Mesendoderm (in vitro differentiated cells): Measurements from ENCODE around the gene ANKS1B.

Experiments
- DNase-seq: peaks from one replicate; pipeline ENCODE4 v3.0.0; 2013
- H2AK5ac ChIP-seq: 2 replicates; pipeline ENCODE4 v1.6.1; 2013; ENCODE audit warnings: low read length, inconsistent platforms
- H2BK120ac ChIP-seq: 2 replicates; pipeline ENCODE4 v1.6.1; 2013; ENCODE audit warnings: low read depth, mild to moderate bottlenecking, low read length, moderate library complexity, mixed read lengths
- H2BK15ac ChIP-seq: replicated peaks from 2 replicates; pipeline ENCODE4 v1.6.1; 2013; ENCODE audit warnings: low read depth, mild to moderate bottlenecking, moderate library complexity
- H2BK5ac ChIP-seq: 2 replicates; pipeline ENCODE4 v1.6.1; 2013; ENCODE audit warnings: low read length, inconsistent platforms
- H3K18ac ChIP-seq: 2 replicates; pipeline ENCODE4 v1.6.1; 2013; ENCODE audit warnings: mild to moderate bottlenecking, low read length, mixed read lengths
- H3K23ac ChIP-seq: one replicate; pipeline ENCODE4 v1.6.1; 2013; ENCODE audit warnings: low read length
- H3K27ac ChIP-seq: 2 replicates; pipeline ENCODE4 v1.5.1; 2013; ENCODE audit warnings: low read depth, mild to moderate bottlenecking, inconsistent platforms, low read length, moderate library complexity
- H3K27me3 ChIP-seq: 2 replicates; pipeline ENCODE4 v1.6.1; 2013; ENCODE audit warnings: low read length, control low read depth, mild to moderate bottlenecking, inconsistent platforms; ENCODE audit not compliant: insufficient read depth, poor library complexity
- H3K36me3 ChIP-seq: 2 replicates; pipeline ENCODE4 v1.6.1; 2013; ENCODE audit warnings: low read length, inconsistent platforms; ENCODE audit not compliant: control insufficient read depth, insufficient read depth
- H3K4ac ChIP-seq: one replicate; pipeline ENCODE4 v1.6.1; 2013; ENCODE audit warnings: low read depth, mild to moderate bottlenecking, low read length, moderate library complexity
- H3K4me1 ChIP-seq: 2 replicates; pipeline ENCODE4 v1.6.1; 2013; ENCODE audit warnings: low read depth, low read length, inconsistent platforms; ENCODE audit not compliant: control insufficient read depth
- H3K4me2 ChIP-seq: 2 replicates; pipeline ENCODE4 v1.6.1; 2013; ENCODE audit warnings: low read length
- H3K4me3 ChIP-seq: 2 replicates; pipeline ENCODE4 v1.5.1; 2013; ENCODE audit warnings: mild to moderate bottlenecking, low read length
- H3K56ac ChIP-seq: one replicate; pipeline ENCODE4 v1.6.1; 2013; ENCODE audit warnings: low read length
- H3K79me1 ChIP-seq: 2 replicates; pipeline ENCODE4 v1.6.1; 2013; ENCODE audit warnings: low read length, inconsistent platforms
- H3K79me2 ChIP-seq: 2 replicates; pipeline ENCODE4 v1.6.1; 2013; ENCODE audit warnings: mild to moderate bottlenecking, low read length; ENCODE audit not compliant: control insufficient read depth, insufficient read depth
- H3K9ac ChIP-seq: 2 replicates; pipeline ENCODE4 v1.6.1; 2013; ENCODE audit warnings: low read length, inconsistent platforms
- H4K5ac ChIP-seq: one replicate; pipeline ENCODE4 v1.6.1; 2013; ENCODE audit warnings: low read length
- H4K8ac ChIP-seq: one replicate; pipeline ENCODE4 v1.6.1; 2013; ENCODE audit warnings: low read depth, mild to moderate bottlenecking, control low read depth, low read length, moderate library complexity
- whole genome bisulfite sequencing: extraction: QIAGEN DNeasy Blood & Tissue Kit; methylation state at CpG from one replicate; pipeline ENCODE4 v1.1.7; 2013; ENCODE audit warnings: low lambda C conversion rate, missing lambda C conversion rate; ENCODE audit not compliant: insufficient coverage; ENCODE audit errors: extremely low coverage; 5-methylcytosine and 5-hydroxymethylcytosine counted together

Gene ANKS1B

DNA sequence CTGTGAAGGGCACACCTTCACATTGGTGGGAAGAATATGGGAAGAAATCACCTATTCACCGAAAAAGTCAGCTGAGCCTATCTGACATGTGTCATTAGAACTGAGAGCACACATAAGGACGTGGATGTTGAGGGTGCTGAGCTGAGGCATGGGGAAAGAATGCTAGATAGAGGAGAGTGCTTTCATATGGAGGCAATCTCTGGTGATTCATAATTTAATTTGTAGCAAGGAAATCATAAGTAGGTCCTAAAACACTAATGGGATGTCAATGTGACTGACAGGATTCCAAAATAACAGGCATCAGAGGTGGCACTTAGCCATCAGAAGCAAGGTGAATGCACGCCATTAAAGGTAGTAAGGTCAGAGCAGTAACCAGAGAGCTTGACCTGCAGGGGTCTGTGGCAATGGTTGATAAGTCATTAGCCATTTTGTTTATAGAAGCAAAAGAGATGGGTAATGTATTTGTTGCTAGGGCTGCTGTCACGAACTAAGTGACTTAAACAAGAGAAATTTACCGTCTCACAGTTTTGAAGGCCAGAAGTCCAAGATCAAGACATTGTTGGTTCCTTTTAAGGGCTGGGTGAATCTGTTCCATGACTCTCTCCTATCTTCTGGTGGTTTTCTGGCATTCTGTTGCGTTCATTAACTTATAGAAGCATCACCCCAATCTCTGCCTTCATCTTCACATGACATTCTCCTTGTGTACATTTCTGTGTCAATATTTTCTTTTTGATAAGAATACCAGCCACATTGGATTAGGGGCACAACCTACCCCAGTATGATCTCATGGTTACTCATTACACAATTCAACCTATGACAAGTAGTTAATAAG, 69.3 kb downstream of the ANKS1B start:
- peaks cover 2% of the 10 kb centered on the region for H3K4me1 ChIP-seq
- no peak overlapping the region for H3K23ac ChIP-seq
- no peaks in the 10 kb centered on the region for H3K79me1 ChIP-seq
- no peak overlapping the region for H3K27ac ChIP-seq
- no peak overlapping the region for H3K4me3 ChIP-seq
- H3K56ac ChIP-seq: no peak overlapping the region
- H3K18ac ChIP-seq: no peak overlapping the region
- H3K4me2 ChIP-seq: no peak overlapping the region
- H4K8ac ChIP-seq: no peak overlapping the region
- no peak overlapping the region for H3K4ac ChIP-seq
- no peak overlapping the region for H2AK5ac ChIP-seq
- H3K79me2 ChIP-seq: no peaks in the 10 kb centered on the region
- H2BK15ac ChIP-seq: no peak overlapping the region
- no CpG with 5 or more reads among the region's 6 CpGs for WGBS
- no peak overlapping the region for H2BK120ac ChIP-seq
- no peak overlapping the region for H4K5ac ChIP-seq
- no peak overlapping the region for H2BK5ac ChIP-seq
- H3K36me3 ChIP-seq: no peaks in the 10 kb centered on the region
- no peaks in the 10 kb centered on the region for H3K27me3 ChIP-seq
- H3K9ac ChIP-seq: no peak overlapping the region
- DNase-seq: no peak

DNA sequence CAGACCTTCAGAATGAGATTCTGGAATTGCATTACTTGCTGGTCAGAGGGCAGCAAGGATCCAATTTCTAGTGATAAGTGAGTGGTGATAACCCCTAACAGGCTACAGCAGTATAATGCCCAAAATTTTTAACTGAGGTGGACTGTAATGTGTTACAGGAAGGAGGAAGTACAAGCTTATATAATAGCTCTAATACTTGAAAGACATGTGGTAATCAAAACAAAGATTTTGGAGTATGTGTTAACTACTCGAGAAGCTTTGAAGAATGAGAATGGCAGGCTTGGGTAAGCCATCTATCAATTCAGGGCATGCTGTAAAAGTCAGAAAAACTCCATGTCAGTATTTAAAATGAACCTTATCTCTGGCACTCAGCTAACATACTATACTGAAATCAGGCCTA, 70.5 kb downstream of the ANKS1B start:
- H3K9ac ChIP-seq: no peak overlapping the region

DNA sequence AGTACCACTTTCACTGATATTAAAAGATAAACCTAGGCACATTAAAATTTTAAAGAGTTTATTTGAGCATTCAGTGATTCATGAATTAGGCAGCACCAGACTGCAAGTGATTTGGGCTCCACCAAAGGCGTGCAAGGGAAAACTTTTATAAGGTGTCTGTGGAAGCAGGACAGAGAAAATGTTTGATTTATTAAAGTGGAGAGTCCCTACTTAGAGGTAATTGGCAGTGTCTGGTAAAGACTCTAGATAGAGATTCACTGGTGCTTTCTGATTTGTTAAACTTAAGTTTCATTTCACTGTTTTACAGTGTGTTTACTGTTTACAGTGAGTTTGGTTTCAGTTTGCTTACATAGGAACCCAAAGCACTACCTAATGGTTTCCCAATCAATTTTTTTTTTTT, 72.8 kb downstream of the ANKS1B start:
- Histone ChIP-seq H3K79me1 (no peaks in the 10 kb centered on the region), H3K4me1 (peaks cover 2% of the 10 kb centered on the region), H3K4me2 (no peak overlapping the region), H2AK5ac (no peak overlapping the region), H2BK5ac (no peak overlapping the region), H3K9ac (no peak overlapping the region), H4K5ac (no peak overlapping the region), H2BK15ac (no peak overlapping the region), H3K4ac (no peak overlapping the region), H3K18ac (no peak overlapping the region), H3K36me3 (no peaks in the 10 kb centered on the region), H3K27me3 (no peaks in the 10 kb centered on the region), H4K8ac (no peak overlapping the region), H3K27ac (no peak overlapping the region), H3K4me3 (no peak overlapping the region), H3K23ac (no peak overlapping the region), H2BK120ac (no peak overlapping the region), H3K56ac (no peak overlapping the region), H3K79me2 (no peaks in the 10 kb centered on the region)
- no CpG with 5 or more reads among the region's 1 CpG for WGBS
- no peak for DNase-seq

More for the DNA sequence above, 70.5 kb downstream of the ANKS1B start:
- peaks cover 2% of the 10 kb centered on the region for H3K4me1 ChIP-seq
- H3K79me2 ChIP-seq: no peaks in the 10 kb centered on the region
- H3K4ac ChIP-seq: no peak overlapping the region
- no peak overlapping the region for H2BK5ac ChIP-seq
- peak; percentile 2 for DNase-seq
- no peak overlapping the region for H2AK5ac ChIP-seq
- H3K18ac ChIP-seq: no peak overlapping the region
- H3K56ac ChIP-seq: peak overlapping the region; percentile 7
- no peak overlapping the region for H2BK120ac ChIP-seq
- no peak overlapping the region for H3K4me3 ChIP-seq
- H3K23ac ChIP-seq: no peak overlapping the region
- H4K8ac ChIP-seq: no peak overlapping the region
- no peaks in the 10 kb centered on the region for H3K27me3 ChIP-seq
- no peak overlapping the region for H3K4me2 ChIP-seq
- H3K27ac ChIP-seq: no peak overlapping the region
- no peak overlapping the region for H2BK15ac ChIP-seq
- H3K79me1 ChIP-seq: no peaks in the 10 kb centered on the region
- no peaks in the 10 kb centered on the region for H3K36me3 ChIP-seq
- H4K5ac ChIP-seq: no peak overlapping the region
- no CpG with 5 or more reads among the region's 1 CpG for WGBS

DNA sequence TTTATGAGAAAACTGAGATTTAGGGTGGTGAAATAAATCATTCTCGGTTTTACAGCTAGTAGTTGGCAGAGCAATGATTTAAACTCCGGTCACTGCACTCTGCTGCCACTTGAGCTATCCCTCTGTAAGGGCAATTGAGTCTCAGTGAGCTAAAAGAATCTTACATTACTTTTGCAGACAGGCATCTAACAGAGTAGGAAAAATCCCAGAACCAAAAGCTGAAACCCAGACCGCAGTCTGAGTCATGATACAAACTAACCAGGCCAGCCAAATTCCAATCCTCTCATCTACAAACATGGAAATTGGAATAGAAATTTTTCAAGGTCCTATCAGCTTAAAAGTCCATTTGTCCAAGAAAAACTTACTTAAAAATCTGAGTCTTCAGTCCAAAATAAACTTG, 73.7 kb downstream of the ANKS1B start:
- H3K27ac ChIP-seq: no peak overlapping the region

DNA sequence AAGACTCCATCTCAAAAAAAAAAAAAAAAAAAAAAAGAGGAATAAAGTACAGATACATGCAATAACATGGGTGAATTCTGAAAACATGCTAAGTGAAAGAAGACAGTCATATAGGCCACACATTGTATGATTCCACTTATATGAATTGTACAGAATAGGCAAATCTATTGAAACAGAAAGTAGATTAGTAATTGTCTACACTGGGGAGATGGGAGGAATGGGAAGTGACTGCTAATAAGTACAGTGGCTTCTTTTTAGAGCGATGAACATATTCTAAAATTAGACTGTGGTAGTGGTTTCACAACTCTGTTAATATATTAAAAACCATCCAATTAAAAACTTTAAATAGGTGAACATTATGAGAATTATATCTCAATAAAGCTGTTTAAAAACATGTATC, 74.4 kb downstream of the ANKS1B start:
- no CpG with 5 or more reads among the region's 1 CpG for WGBS
- H2AK5ac ChIP-seq: no peak overlapping the region
- H3K79me1 ChIP-seq: no peaks in the 10 kb centered on the region
- H3K36me3 ChIP-seq: no peaks in the 10 kb centered on the region
- H3K27me3 ChIP-seq: no peaks in the 10 kb centered on the region
- no peak overlapping the region for H3K9ac ChIP-seq
- H3K79me2 ChIP-seq: no peaks in the 10 kb centered on the region
- no peak overlapping the region for H3K4me2 ChIP-seq
- H3K56ac ChIP-seq: no peak overlapping the region
- no peak overlapping the region for H2BK15ac ChIP-seq
- H3K27ac ChIP-seq: no peak overlapping the region
- H3K23ac ChIP-seq: no peak overlapping the region
- no peak overlapping the region for H4K5ac ChIP-seq
- H2BK5ac ChIP-seq: no peak overlapping the region
- DNase-seq: no peak
- H3K4me3 ChIP-seq: no peak overlapping the region
- no peak overlapping the region for H3K4ac ChIP-seq
- H2BK120ac ChIP-seq: no peak overlapping the region
- H4K8ac ChIP-seq: no peak overlapping the region
- H3K18ac ChIP-seq: no peak overlapping the region
- H3K4me1 ChIP-seq: peaks cover 2% of the 10 kb centered on the region

More for the DNA sequence above, 73.7 kb downstream of the ANKS1B start:
- Histone ChIP-seq H3K4me1 (peaks cover 2% of the 10 kb centered on the region), H3K27me3 (no peaks in the 10 kb centered on the region), H3K9ac (no peak overlapping the region), H3K4me2 (no peak overlapping the region), H2BK120ac (no peak overlapping the region), H2AK5ac (no peak overlapping the region), H4K8ac (no peak overlapping the region), H2BK5ac (no peak overlapping the region), H3K18ac (no peak overlapping the region), H3K4ac (no peak overlapping the region), H3K79me1 (no peaks in the 10 kb centered on the region), H3K79me2 (no peaks in the 10 kb centered on the region), H2BK15ac (no peak overlapping the region), H3K23ac (no peak overlapping the region), H3K56ac (no peak overlapping the region), H3K36me3 (no peaks in the 10 kb centered on the region), H3K4me3 (no peak overlapping the region), H4K5ac (no peak overlapping the region)
- no CpG with 5 or more reads among the region's 3 CpGs for WGBS
- DNase-seq: peak; percentile 35
